Cardiac muscle cell (in vitro differentiated cells and primary cell): Measurements from ENCODE around the gene LRP8. TPM values are rescaled to one million over a fixed set of nuclear protein-coding genes. Genes with fewer than 3 reads are reported as not detected.

Experiments used
- DNase-seq, 2 donors: peaks; one replicate each; pipeline versions ENCODE4 v3.0.0 to v3.0.0-alpha.2; 2010 to 2017; ENCODE audit warnings: low read depth in 1 of 2, low spot score in 1 of 2
- H3K27ac ChIP-seq: fragments of 200-600 bp; sonication (generic); 2 replicates; pipeline ENCODE4 v1.5.1; 2016
- H3K27me3 ChIP-seq: fragments of 200-600 bp; sonication (generic); 2 replicates; pipeline ENCODE4 v1.6.0; 2016; ENCODE audit warnings: control low read depth
- H3K36me3 ChIP-seq: fragments of 200-600 bp; sonication (generic); 2 replicates; pipeline ENCODE4 v1.5.1; 2016; ENCODE audit warnings: control low read depth
- H3K4me1 ChIP-seq: fragments of 200-600 bp; sonication (generic); 2 replicates; pipeline ENCODE4 v1.8.1; 2017; ENCODE audit warnings: low read depth, mild to moderate bottlenecking, mixed run types
- H3K4me3 ChIP-seq: fragments of 200-600 bp; sonication (generic); 2 replicates; pipeline ENCODE4 v1.5.1; 2016; ENCODE audit warnings: mild to moderate bottlenecking
- H3K9me3 ChIP-seq: fragments of 200-600 bp; sonication (generic); 2 replicates; pipeline ENCODE4 v1.5.1; 2017; ENCODE audit warnings: low read depth, mild to moderate bottlenecking, control low read depth
- CTCF ChIP-seq: IDR thresholded peaks from 2 replicates; pipeline ENCODE4 v1.5.1; 2012; ENCODE audit warnings: low read depth, mild to moderate bottlenecking, low read length
- polyA plus RNA-seq: library from polyadenylated mRNA; unstranded; fragments of >200 nt; fragmentation: Nextera tagmentation; extraction: Ambion mirVana; gene quantifications from 2 replicates; pipeline ENCODE4 v1.2.1, GENCODE V29; 2016
- total RNA-seq: library from RNA; depleted of rRNA; stranded (reverse); fragments of >200 nt; gene quantifications from 2 replicates; pipeline ENCODE4 v1.2.3, GENCODE V29; 2016

The LRP8 gene
- total and polyA plus RNA-seq, 2 experiments from 2014 or later = 5.4 to 9.7 TPM

GRCh38 chr1:53220171-53220961 lies 107.5 kb downstream of the LRP8 start, which contains the start of gene CZIB:
Gene CZIB, minus strand, starts transcription at chr1:53220634. Its CDS starts 59 bp downstream, at chr1:53220575.
- peak within 1 kb of the TSS; percentile 80 for H3K4me3 ChIP-seq
- H3K36me3 ChIP-seq = no peaks in the 10 kb centered on the region
- H3K27me3 ChIP-seq = no peaks in the 10 kb centered on the region
- H3K4me1 ChIP-seq = peaks cover 12% of the 10 kb centered on the region
- H3K9me3 ChIP-seq = no peaks in the 10 kb centered on the region
- peak within 1 kb of the TSS; percentile 95 for H3K27ac ChIP-seq
- peak; percentile 92 to 94 for DNase-seq
- no peak for TF ChIP-seq CTCF

- Histone ChIP-seq H3K9me3 (no peaks in the 10 kb centered on the region), H3K27me3 (no peaks in the 10 kb centered on the region), H3K27ac (peak overlapping the region; percentile 95), H3K4me1 (peaks cover 12% of the 10 kb centered on the region), H3K36me3 (no peaks in the 10 kb centered on the region), H3K4me3 (peak overlapping the region; percentile 80)
- no peak for DNase-seq
- TF ChIP-seq CTCF = no peak
These were observed 108.2 kb downstream of the LRP8 start for GRCh38 chr1:53219711-53220110.

- no peaks in the 10 kb centered on the region for H3K9me3 ChIP-seq
These were observed 109.7 kb downstream of the LRP8 start for GRCh38 chr1:53218201-53218600.

GRCh38 chr1:53214376-53214940 lies 113.4 kb downstream of the LRP8 start:
- no peak for DNase-seq
- Histone ChIP-seq H3K27me3 (no peaks in the 10 kb centered on the region), H3K4me3 (no peak overlapping the region), H3K27ac (no peak overlapping the region), H3K36me3 (peaks cover 20% of the 10 kb centered on the region), H3K9me3 (no peaks in the 10 kb centered on the region), H3K4me1 (peaks cover 3% of the 10 kb centered on the region)
- no peak for TF ChIP-seq CTCF

More at GRCh38 chr1:53218201-53218600, 109.7 kb downstream of the LRP8 start:
- no peak for TF ChIP-seq CTCF
- Histone ChIP-seq H3K27me3 (no peaks in the 10 kb centered on the region), H3K4me3 (no peak overlapping the region), H3K4me1 (peaks cover 12% of the 10 kb centered on the region), H3K36me3 (peaks cover 2% of the 10 kb centered on the region), H3K27ac (no peak overlapping the region)
- no peak for DNase-seq

- Histone ChIP-seq H3K36me3 (peaks cover 32% of the 10 kb centered on the region), H3K4me3 (no peak overlapping the region), H3K27me3 (no peaks in the 10 kb centered on the region), H3K27ac (no peak overlapping the region), H3K9me3 (no peaks in the 10 kb centered on the region), H3K4me1 (no peaks in the 10 kb centered on the region)
- TF ChIP-seq CTCF = no peak
- DNase-seq = no peak
These were observed 116.9 kb downstream of the LRP8 start for GRCh38 chr1:53210954-53211353.
